HG02973 (cell line): Measurements from ENCODE around the gene TAGLN.
"Not testable (repeated sequence)": the region's sequence is repeated elsewhere in the genome, so short reads cannot be mapped to it uniquely, and the experiment has no call there.

Experiments used
- ATAC-seq: cut with Tn5 transposase; IDR thresholded peaks from one replicate; pipeline ENCODE4 v1.9.1; 2021; ENCODE audit warnings: moderate library complexity; ENCODE audit not compliant: unreplicated experiment

The TAGLN gene

DNA sequence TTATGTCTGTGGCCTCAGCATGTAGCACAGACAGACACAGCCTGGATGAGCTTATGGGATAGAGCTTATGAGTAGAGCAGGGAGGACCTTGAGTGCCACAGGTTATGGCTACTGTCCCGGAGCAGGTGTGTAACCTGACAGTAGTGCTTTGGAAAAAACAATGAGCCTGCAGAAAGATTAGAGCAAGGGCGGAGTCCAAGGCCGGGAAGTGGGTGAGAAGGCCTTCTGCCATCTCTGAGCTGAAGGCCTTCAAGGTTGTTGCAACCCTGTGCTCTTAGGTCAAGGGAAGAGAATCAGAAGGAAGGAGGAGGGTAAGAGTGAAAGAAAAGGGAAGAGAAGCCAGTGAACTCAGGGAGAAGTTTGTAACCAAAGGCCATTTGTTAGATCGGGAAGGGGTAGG, 3.9 kb upstream of the TAGLN start:
- no peak for ATAC-seq

- ATAC-seq, result no peak
These were observed 3.4 kb upstream of the TAGLN start for GRCh38 chr11:117195761-117196160.

GRCh38 chr11:117197006-117197405, 2.2 kb upstream of the TAGLN start:
- no peak for ATAC-seq

DNA sequence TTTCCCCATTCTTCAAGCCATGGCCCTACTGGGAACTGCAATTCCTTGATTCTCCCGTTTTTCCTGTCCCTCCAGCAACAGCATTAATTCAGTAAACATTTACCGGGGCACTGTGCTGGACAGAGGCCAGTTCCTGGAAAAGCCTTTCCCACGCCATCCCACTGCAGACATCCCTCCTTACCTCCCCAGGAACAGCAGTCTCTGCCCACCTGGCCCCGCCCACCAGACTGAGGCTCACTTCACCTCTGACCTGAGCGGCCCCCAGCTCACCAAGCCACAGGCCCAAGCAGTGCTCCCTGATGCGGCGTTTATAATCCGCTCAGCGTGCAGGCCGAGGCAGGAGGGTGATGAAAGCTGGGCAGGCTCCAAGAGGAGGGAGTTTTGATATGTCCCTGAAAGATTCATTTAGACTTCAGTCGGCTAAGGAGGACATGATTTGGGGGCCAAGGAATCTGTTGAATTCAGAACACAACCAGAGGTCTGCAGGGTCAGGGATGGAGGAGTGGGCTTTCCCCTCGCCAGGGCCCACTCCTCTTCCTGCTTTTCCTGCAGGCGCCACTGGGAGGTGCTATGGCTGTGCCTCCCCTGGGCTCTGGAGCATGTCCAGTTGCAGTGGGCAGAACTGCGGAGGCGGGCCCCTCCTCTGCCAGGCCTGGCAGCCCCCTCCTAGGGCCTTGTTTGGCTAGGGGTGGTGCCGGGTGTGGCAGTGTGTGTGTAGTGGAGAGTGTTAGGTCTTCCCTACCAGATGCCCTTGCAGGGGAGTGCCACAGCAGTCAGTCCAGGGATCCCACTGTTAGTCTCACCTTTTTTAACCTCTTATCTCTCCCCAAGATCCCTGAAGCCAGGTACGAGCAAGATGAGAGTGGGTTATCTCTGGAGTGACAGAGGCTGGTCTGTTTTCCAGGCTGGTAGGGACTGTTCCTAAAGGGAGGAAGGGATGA, 1.4 kb upstream of the TAGLN start:
- no peak for ATAC-seq

DNA sequence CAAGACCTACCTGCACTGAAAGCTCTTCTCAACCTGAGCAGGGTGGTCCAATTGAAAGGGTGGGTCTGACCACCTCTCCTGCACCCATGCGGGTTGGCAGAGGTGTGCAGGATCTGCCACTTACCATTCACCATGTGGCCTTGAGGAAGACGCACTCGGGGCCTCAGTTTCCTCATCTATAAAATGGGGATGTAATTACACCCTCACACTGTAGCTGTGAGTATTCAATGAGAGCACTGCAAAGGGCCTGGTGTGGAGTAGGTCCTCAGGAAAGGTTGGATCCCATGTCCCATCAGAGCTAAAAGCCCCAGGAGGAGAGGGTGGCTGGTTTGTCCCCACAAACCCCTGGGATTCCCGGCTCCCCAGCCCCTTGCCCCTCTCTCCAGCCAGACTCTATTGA, 557 bp upstream of the TAGLN start:
- no peak for ATAC-seq

DNA sequence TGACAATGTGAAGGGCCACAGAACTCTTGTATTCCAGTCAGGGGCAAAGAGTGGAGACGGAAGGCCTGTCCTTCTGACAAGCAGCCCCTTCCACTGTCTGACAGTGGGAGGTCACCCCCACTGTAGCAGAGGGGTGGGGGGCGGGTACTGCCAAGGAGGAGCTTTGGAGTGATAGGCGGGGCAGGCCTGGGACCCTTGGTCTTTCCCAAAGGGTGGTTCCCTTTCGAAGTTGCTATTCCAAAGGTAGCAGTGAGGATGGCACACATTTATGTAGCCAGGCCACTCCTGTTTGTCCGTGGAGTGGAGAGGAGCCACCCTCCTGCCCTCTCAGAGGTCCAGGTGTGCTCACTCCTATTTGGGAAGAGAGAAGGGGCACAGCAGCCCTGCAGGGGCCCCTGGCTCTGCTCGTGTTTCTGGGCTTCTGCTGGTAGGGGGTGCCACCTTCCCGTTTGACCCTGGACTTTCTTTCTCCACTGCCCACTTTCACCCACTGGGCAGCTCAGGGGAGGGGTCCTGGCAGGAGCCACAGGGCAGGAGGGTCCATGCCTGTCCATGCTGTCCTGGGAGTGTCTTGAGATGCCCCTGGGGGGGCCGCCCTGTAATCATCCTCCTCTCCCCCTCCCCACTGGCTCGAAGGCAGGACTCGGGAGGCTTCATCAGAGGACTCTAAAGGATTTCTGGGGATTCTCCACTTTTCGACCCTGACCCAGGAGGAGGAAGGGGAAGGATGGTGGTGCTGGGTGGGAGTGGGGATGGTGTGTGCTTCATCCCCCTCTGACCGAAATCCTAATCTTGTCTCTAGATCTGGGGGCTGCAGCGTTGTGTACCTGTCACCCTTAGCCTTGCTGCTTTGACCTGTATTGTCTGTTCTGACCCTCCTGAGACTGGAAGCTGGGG, 994 bp downstream of the TAGLN start:
- ATAC-seq, result no peak

DNA sequence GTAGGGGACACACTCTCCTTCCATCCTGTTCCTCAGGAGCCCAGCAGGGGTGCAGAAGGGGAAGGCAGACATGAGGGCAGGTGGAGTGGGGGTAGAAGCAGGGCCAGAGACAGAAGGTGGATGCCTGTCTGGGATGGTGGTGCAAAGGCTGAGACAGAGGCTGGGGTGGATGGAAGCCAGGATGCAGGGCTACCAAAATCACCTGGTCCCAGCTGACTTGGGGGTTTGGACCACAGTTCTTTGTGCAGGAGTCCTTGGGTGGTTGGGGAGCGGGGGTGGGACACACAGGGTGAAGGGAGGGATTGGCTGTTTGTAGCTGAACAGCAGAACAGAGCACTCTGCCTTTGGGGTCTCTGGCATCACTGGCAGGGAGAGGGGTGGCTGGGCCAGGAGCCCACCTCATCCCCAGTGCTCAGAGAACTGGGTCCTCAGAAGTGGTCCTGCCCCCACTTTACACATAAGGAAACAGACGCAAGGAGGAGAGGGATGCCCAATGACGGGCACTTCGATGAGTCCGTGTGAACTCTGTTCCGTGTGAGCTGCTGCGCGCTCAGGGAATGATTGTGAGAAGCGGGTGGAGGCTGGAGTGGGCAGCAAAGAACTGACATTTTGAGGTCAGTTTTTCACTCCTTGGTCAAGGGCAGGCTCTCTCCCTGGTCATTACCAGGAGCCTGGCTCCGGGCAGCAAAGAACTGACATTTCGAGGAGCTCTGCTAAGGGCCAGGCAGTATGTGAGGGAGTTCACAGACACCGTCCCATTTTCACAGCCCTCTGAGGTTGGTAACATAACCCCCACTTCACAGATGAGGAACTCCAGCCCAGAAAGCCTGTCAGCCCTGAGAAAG, 1.9 kb downstream of the TAGLN start:
- no peak for ATAC-seq

DNA sequence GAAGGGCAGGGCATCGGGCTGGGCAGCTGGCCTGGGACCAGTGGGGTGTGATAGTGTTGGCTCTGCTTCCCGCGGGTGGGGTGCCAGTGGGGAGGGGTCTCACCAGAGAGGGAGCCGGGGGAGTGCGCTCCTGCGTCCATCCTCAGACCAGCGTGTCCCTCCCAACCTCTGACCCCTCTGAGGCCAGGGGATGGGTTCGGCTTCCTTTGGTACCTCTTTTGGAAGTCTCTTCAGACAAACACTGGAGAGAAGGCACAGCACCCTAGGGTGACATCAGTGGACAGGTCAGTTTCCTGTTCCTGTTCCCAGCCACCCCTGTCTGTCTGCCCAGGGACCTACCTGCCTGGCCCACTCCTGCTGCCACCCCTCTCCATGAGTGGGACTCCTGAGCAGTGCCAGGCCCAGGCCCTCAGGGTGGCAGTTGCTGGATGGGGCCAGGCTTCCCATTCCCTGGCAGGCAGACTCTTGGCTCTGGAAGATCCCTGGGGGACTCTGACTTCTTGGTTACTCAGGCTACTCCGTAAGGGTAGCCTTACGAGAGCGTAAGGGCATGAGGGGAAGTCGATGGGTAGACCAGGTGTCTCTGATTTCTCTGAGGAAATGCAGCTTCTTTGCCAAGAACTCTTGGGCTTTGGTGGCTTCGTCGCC, 2.6 kb downstream of the TAGLN start:
- no peak for ATAC-seq

GRCh38 chr11:117202386-117203068, 3.4 kb downstream of the TAGLN start:
- ATAC-seq, result no peak

DNA sequence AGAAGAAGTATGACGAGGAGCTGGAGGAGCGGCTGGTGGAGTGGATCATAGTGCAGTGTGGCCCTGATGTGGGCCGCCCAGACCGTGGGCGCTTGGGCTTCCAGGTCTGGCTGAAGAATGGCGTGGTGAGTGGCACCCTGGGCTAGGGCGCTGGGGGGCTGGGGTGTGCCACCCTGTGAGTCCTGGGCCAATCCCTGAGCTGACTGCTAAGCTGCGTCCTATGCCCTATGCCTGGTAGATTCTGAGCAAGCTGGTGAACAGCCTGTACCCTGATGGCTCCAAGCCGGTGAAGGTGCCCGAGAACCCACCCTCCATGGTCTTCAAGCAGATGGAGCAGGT, 3.9 kb downstream of the TAGLN start:
- no peak for ATAC-seq

- ATAC-seq, result no peak
These were observed 5.3 kb downstream of the TAGLN start for GRCh38 chr11:117204283-117205080.

GRCh38 chr11:117205211-117205818, 6.1 kb downstream of the TAGLN start:
- ATAC-seq, result no peak

DNA sequence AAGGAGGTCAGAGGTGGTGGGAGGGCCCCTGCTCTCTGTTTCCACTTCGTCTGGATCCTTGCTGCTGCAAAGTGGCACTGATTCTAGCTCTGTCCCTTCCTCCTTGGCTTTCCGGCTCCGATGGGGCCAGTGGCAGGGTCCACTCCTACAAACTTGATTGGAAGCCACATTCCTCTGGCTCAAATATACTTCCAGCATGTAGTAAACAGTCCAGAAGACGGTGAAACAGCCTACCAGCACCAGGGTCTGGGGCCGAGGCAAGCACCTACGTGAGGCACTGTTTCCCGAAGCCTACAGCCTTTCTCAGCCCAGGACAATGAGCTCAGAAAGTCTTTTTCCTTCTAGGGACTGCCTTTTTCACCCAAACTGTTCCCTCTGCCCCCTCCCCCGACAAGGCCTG, 6.9 kb downstream of the TAGLN start:
- not testable (repeated sequence) for ATAC-seq

DNA sequence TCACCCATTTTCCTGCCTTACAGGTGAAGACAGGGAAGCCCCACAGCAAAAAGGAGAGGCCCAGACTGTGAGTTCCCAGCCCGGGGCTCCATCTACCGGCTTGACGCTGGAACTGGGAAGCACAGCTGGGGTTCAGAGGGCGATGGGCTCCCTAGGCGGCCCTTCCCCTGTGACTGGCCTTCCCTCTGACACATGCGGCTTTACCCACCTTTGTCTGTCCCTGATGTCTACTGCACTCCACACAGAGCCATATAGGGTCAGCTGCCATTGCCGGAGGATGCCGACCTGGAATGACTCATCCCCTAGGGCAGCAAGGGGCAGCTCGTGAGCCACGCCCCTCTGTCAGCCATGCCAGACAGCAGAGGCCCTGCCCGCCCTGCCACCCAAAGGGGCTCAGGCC, 7.7 kb downstream of the TAGLN start:
- not testable (repeated sequence) for ATAC-seq

GRCh38 chr11:117207481-117207880, 8.3 kb downstream of the TAGLN start:
- ATAC-seq, result not testable (repeated sequence)

DNA sequence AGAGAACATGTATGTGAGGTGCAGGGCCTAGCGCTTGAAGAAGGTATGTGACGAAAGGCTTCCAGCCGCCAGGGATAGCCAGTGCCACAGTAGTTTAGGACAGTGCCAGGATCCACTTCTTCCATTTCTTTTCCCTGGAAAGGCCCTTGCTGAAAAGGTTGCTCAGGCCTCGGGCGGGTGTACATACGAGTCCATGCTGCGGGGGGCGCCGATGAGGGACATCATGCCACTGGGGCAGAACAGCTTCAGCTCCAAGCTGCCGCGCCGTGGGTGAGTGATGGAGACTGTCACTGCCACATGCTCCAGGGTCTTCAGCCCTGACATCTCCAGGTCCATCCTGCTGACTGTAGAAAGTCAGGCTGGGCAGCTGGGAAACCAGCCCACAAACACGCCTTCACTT, 9.5 kb downstream of the TAGLN start:
- ATAC-seq, result not testable (repeated sequence)

GRCh38 chr11:117209351-117210125, 10.4 kb downstream of the TAGLN start:
- ATAC-seq, result not testable (repeated sequence)

DNA sequence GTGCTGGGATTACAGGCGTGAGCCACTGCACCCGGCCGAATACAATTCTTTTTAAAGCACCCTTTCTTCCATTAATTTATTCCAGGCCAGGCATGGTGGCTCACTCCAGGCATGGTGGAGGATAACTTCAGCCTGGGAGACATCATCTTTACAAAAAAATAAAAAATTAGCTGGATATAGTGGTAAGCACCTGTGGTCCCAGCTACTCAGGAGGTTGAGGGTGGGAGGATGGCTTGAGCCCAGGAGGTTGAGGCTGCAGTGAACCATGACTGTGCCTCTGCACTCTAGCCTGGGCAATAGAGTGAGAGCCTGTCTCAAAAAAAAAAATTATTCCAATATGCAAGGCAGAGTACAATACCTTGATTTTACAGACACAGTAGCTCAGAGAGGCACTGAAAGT, 11.4 kb downstream of the TAGLN start:
- no peak for ATAC-seq
